MV-4-11 (cell line): Measurements from ENCODE around the gene RPP25L.

Experiments used
- DNase-seq: peaks from one replicate; lab custom pipeline; 2025; lab: John Stamatoyannopoulos, UW

The RPP25L gene

GRCh38 chr9:34637356-34638137 lies 25.6 kb upstream of the RPP25L start, which contains the start of gene SIGMAR1:
TSS of gene SIGMAR1 (minus strand) at chr9:34637787. CDS start at chr9:34637697, 90 bp downstream.
- DNase-seq = peak; percentile 84

- DNase-seq = no peak
Measured at GRCh38 chr9:34636791-34637355, 25.0 kb upstream of the RPP25L start.

GRCh38 chr9:34635556-34635955 lies 23.7 kb upstream of the RPP25L start:
- no peak for DNase-seq

- no peak for DNase-seq
Measured at GRCh38 chr9:34634551-34635248, 22.8 kb upstream of the RPP25L start.

GRCh38 chr9:34633851-34634550 lies 22.1 kb upstream of the RPP25L start:
- peak; percentile 67 for DNase-seq

- no peak for DNase-seq
Measured at GRCh38 chr9:34633166-34633565, 21.3 kb upstream of the RPP25L start.

GRCh38 chr9:34630402-34631154 lies 18.7 kb upstream of the RPP25L start:
- no peak for DNase-seq

GRCh38 chr9:34629491-34629808 lies 17.6 kb upstream of the RPP25L start:
- no peak for DNase-seq

GRCh38 chr9:34628656-34629490 lies 17.0 kb upstream of the RPP25L start, which contains the start of gene ARID3C:
TSS of gene ARID3C (minus strand) at chr9:34629066. CDS start at chr9:34628014, 1,052 bp downstream.
- no peak for DNase-seq

- DNase-seq = no peak
Measured at GRCh38 chr9:34627716-34628655, 16.1 kb upstream of the RPP25L start.

- DNase-seq = no peak
Measured at GRCh38 chr9:34625186-34625486, 13.2 kb upstream of the RPP25L start.

DNA sequence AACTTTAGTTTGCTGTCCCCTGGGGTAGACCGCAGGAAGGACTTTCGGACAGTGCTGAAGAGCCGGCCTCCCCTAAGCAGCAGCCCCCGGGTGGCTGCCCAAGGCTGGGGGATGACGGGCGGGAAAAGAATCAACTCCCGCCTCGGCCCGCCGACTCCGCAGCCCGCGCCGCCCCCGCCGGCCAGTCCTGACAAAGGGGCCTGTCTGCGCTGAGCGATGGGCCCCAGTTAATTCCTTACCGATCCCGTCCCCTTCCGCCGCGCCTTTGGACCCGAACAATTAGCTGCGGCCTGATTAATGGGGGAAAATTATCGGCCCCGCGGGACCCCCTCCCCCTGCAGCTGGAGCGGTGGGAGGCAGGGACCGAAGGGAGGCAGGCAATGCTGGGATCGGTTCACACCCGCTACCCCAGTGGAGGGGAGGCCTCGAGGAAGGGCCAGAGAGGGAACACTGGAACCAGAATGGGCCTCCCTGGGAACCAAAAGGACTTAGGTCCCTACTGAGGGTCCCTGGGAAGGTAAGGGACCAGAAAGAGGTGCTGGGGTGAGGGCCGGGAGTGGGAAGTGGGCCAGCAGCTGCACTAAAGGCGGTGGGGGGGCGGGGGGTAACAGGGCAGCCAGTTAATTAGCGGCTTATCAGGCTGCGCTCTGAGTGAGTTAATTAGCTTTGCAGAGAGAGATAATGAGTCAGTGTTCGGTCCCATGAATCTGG lies 12.7 kb upstream of the RPP25L start:
- DNase-seq = no peak

DNA sequence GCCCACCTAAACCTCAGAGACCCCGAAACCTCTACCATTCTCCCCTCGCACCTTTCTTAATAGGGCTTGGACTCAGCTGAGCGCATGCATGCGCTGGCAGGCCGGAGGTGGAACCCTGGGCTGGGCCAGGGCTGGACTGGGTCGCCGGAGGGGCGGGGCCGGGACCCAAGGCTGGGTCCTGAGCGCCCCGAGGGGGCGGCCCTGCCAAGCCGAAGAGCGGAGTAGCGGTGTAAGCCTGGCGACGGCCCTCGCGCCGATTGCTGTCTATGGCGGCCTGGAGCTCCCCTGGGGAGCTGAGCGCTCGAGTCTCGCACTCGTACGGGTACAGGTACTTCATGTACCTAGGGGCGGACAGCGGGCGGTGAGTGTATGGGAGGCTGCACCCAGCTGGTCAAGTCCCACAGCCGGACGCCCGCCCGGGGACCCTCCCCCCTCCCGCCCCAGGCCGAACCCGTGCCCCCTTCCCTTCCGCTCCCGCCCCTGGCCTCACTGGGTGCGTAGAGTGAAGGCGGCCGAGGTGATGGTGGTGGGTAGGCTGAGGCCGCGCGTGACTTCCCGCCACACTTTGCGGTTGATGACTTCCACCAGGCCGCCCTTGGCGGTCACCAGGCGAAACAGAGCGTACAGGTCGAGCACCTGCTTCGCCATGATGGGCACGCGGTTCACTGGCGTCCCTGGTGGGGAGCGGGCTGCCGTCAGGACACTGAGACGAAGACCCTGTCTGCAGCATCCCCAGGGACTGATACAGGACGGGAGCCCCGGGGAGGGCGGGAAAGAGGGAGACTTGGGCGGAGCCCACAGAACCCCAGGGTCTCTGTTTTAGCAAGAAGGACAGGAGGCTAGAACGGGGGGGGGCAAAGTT lies 11.7 kb upstream of the RPP25L start:
- DNase-seq = no peak

DNA sequence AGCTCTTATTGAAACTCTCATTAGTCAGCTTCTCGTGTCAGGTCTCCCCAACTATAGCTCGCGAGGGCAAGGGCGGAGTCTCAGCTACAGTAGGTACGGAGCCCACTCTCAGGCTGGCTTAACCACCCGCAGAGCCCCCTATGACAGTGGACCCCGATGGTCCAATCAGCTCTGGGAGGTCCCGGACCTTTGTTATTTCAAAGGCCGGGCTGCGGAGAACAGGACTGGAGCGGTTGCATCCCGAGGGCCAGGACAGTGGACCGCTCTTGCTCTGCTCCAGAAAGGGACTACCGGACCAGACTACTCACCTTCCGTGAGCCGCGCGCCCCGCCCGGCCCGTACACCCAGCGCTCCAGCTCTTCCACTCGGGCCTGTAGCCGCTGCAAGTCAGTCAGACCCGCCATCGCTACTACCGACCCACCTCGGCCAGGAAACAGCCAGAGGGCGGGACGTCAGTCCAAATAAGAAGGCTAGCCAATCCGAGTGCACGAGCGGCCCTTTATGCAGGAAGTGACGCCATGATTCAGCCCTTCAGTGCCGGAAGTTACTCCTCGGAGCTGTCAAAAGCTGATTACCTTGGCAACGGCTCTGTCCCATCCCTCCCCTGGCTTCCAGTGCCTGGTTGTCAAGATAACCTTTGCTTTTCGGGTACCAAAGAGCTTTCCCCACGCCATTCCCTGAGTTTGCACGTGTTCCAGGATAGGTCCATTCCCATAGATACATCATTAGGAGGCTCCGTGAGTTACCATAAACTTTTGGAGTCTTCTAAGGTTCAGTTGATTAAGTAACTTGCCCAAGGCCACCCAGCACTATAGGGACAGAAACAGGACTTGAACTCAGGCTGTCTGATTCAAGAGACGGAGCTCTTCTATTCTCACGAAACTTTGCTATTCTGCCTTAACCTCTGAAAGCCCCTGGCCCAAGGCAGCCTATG lies 8.4 kb upstream of the RPP25L start, which contains the start of gene DCTN3:
TSS of gene DCTN3 (minus strand) at position 435 of the 934 bp plus-strand sequence. CDS start at position 404, 31 bp downstream.
- peak; percentile 96 for DNase-seq

GRCh38 chr9:34615132-34615531 lies 3.2 kb upstream of the RPP25L start:
- DNase-seq = no peak

DNA sequence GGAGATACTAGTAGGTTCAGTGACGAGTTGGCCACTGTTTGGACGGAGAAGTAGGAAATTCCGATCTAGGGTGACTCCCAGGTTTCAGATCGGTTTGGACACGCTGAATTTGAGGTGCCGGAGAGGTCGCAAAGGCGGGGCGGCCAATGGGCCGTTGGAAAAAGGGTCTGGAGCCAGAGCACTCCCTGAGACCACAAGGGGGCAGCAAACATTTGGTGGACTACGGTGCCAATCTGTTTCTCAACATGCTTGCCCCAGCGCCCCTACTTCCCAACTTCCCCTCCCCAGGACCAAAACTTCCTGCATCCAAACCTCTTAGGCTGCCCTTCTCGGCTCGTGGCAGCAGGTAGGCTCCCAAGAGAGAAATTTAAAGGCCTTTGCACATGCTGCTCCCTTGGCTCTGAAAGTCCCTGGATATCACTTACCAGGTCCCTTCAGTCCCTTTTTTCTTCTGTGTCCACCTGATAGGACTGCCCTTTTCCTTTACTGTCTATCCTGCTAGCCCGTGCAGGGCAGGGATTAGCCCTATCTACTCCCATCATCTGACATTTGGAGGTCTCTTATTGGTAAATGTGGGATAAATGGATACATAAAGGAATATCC lies 992 bp upstream of the RPP25L start:
- peak; percentile 78 for DNase-seq
